IMR-90 (cell line): ENCODE data around the gene GNB1L. TPM values are rescaled to one million over a fixed set of nuclear protein-coding genes. Genes with fewer than 3 reads are reported as not detected.

Source experiments
- ATAC-seq: fragments of 200-7000 bp; cut with Tn5 transposase; 2 replicates; pipeline ENCODE4 v1.9.1; 2020; ENCODE audit warnings: low read depth, mild to moderate bottlenecking, moderate library complexity
- BruUV-seq: library from RNA; stranded (reverse); fragments of 400-500 nt; replicated peaks from 2 replicates; lab custom pipeline; 2021; lab: Mats Ljungman, UMichigan
- CTCF ChIA-PET: fragments of 300-600 bp; formaldehyde crosslinking; extraction: SDS; loops from one replicate; lab custom pipeline; 2021; ENCODE audit warnings: antibody characterized with exemption; lab: Yijun Ruan, JAX
- POLR2A ChIA-PET: fragments of 300-600 bp; sonication (Branson Sonifier 250); formaldehyde crosslinking; loops from one replicate; lab custom pipeline; 2022; ENCODE audit warnings: antibody characterized with exemption; ENCODE audit not compliant: unreplicated experiment; lab: Charles Lee
- DNase-seq: peaks from one replicate; pipeline ENCODE4 v3.0.0; 2013
- H2AFZ ChIP-seq: replicated peaks from 2 replicates; pipeline ENCODE3; 2013; ENCODE audit warnings: low read length, mild to moderate bottlenecking; ENCODE audit not compliant: poor library complexity
- H2AK5ac ChIP-seq: 2 replicates; pipeline ENCODE4 v1.6.1; 2013; ENCODE audit warnings: low read depth, low read length, inconsistent platforms
- H2AK9ac ChIP-seq: replicated peaks from 2 replicates; pipeline ENCODE3; 2013; ENCODE audit warnings: mild to moderate bottlenecking, low read depth, low read length, moderate library complexity; ENCODE audit not compliant: poor library complexity
- H2BK120ac ChIP-seq: 2 replicates; pipeline ENCODE4 v1.6.1; 2013; ENCODE audit warnings: low read depth, low read length, inconsistent platforms
- H2BK15ac ChIP-seq: 3 replicates; pipeline ENCODE4 v1.6.1; 2013; ENCODE audit warnings: low read depth, low read length, inconsistent platforms
- H2BK20ac ChIP-seq: 2 replicates; pipeline ENCODE4 v1.6.1; 2013; ENCODE audit warnings: low read depth, mild to moderate bottlenecking, inconsistent platforms, low read length, moderate library complexity
- H2BK5ac ChIP-seq: 2 replicates; pipeline ENCODE4 v1.6.1; 2013; ENCODE audit warnings: mild to moderate bottlenecking, low read depth, low read length, inconsistent platforms; ENCODE audit not compliant: poor library complexity, severe bottlenecking
- H3K14ac ChIP-seq: replicated peaks from 2 replicates; pipeline ENCODE4 v1.6.1; 2013; ENCODE audit warnings: low read depth, low read length, inconsistent platforms
- H3K18ac ChIP-seq: 2 replicates; pipeline ENCODE4 v1.6.1; 2013; ENCODE audit warnings: low read depth, low read length, control low read depth
- H3K23ac ChIP-seq: 2 replicates; pipeline ENCODE4 v1.6.1; 2013; ENCODE audit warnings: low read depth, low read length, inconsistent platforms
- H3K27ac ChIP-seq: 2 replicates; pipeline ENCODE4 v1.5.1; 2013; ENCODE audit warnings: mild to moderate bottlenecking, control low read depth, low read length; ENCODE audit not compliant: insufficient read depth
- H3K27me3 ChIP-seq: 2 replicates; pipeline ENCODE4 v1.6.1; 2013; ENCODE audit warnings: low read length; ENCODE audit not compliant: control insufficient read depth, insufficient read depth
- H3K36me3 ChIP-seq: 2 replicates; pipeline ENCODE4 v1.6.1; 2013; ENCODE audit warnings: low read length, mixed read lengths; ENCODE audit not compliant: control insufficient read depth, insufficient read depth
- H3K4ac ChIP-seq: 2 replicates; pipeline ENCODE4 v1.6.1; 2013; ENCODE audit warnings: low read depth, low read length, inconsistent platforms
- H3K4me1 ChIP-seq: 2 replicates; pipeline ENCODE4 v1.6.1; 2013; ENCODE audit warnings: low read length, mixed read lengths; ENCODE audit not compliant: control insufficient read depth, insufficient read depth
- H3K4me2 ChIP-seq: 2 replicates; pipeline ENCODE4 v1.6.1; 2013; ENCODE audit warnings: low read depth, mild to moderate bottlenecking, control low read depth, low read length, moderate library complexity
- H3K4me3 ChIP-seq: 2 replicates; pipeline ENCODE4 v1.5.1; 2013; ENCODE audit warnings: low read depth, mild to moderate bottlenecking, control low read depth, low read length, moderate library complexity; ENCODE audit not compliant: insufficient read depth
- H3K56ac ChIP-seq: 2 replicates; pipeline ENCODE4 v1.6.1; 2013; ENCODE audit warnings: low read length, inconsistent platforms; ENCODE audit not compliant: insufficient read depth; ENCODE audit errors: extremely low read depth
- H3K79me1 ChIP-seq, 2 experiments: 2 replicates each; pipeline ENCODE4 v1.6.1; 2013; ENCODE audit warnings: low read length in 2 of 2, inconsistent platforms in 1 of 2, low read depth in 1 of 2
- H3K9ac ChIP-seq: 2 replicates; pipeline ENCODE4 v1.6.1; 2013; ENCODE audit warnings: low read depth, low read length, control low read depth
- H3K9me1 ChIP-seq: 2 replicates; pipeline ENCODE4 v1.6.1; 2013; ENCODE audit warnings: low read length, inconsistent platforms; ENCODE audit not compliant: insufficient read depth
- H3K9me3 ChIP-seq: 2 replicates; pipeline ENCODE4 v1.6.1; 2013; ENCODE audit warnings: low read length; ENCODE audit not compliant: control insufficient read depth, insufficient read depth
- H4K20me1 ChIP-seq: 2 replicates; pipeline ENCODE4 v1.6.1; 2013; ENCODE audit warnings: low read length, inconsistent platforms; ENCODE audit not compliant: insufficient read depth
- H4K5ac ChIP-seq: 2 replicates; pipeline ENCODE4 v1.6.1; 2013; ENCODE audit warnings: mild to moderate bottlenecking, low read depth, low read length, control low read depth
- H4K8ac ChIP-seq, 2 experiments: 2 replicates each; pipeline ENCODE4 v1.6.1; 2013; ENCODE audit warnings: low read depth in 2 of 2, low read length in 2 of 2, control low read depth in 1 of 2, inconsistent platforms in 1 of 2
- H4K91ac ChIP-seq: 2 replicates; pipeline ENCODE4 v1.6.1; 2013; ENCODE audit warnings: low read depth, low read length, inconsistent platforms; ENCODE audit not compliant: insufficient read depth
- CEBPB ChIP-seq: IDR thresholded peaks from 2 replicates; pipeline ENCODE4 v1.6.1; 2012; ENCODE audit warnings: low read depth, low read length, improper control_type of control experiment
- CHD1 ChIP-seq: IDR thresholded peaks from 2 replicates; pipeline ENCODE4 v1.6.1; 2012; ENCODE audit warnings: low read depth, low read length, improper control_type of control experiment
- FOS ChIP-seq: fragments of 150-350 bp; IDR thresholded peaks from 2 replicates; pipeline ENCODE4 v1.6.1; 2016; ENCODE audit warnings: low read depth, low read length
- MAFK ChIP-seq: IDR thresholded peaks from 2 replicates; pipeline ENCODE4 v1.6.1; 2012; ENCODE audit warnings: low read depth, low read length, improper control_type of control experiment
- MAZ ChIP-seq: IDR thresholded peaks from 2 replicates; pipeline ENCODE4 v1.6.1; 2012; ENCODE audit warnings: low read depth, mild to moderate bottlenecking, low read length, improper control_type of control experiment, moderate library complexity, borderline replicate concordance
- NFE2L2 ChIP-seq: fragments of 150-350 bp; IDR thresholded peaks from 2 replicates; pipeline ENCODE4 v1.6.1; 2016; ENCODE audit warnings: low read depth, mild to moderate bottlenecking, low read length
- POLR2A ChIP-seq: IDR thresholded peaks from 2 replicates; pipeline ENCODE4 v1.6.1; 2012; ENCODE audit warnings: mild to moderate bottlenecking, low read depth, low read length
- SMC3 ChIP-seq: fragments of 150-350 bp; IDR thresholded peaks from 2 replicates; pipeline ENCODE4 v1.6.1; 2016; ENCODE audit warnings: low read depth, mild to moderate bottlenecking, antibody characterized with exemption, low read length, moderate library complexity
- WGBS, 2 experiments: methylation state at CpG; one replicate each; pipeline versions ENCODE4 v1.1.5 to v1.1.7; 2013; ENCODE audit warnings: missing lambda C conversion rate in 2 of 2; ENCODE audit not compliant: insufficient read length in 1 of 2; ENCODE audit errors: extremely low coverage in 2 of 2; 5-methylcytosine and 5-hydroxymethylcytosine counted together
- dilution Hi-C: fragments of 300-500 bp; cut with HindIII; formaldehyde crosslinking; loops from one replicate; pipeline ENCODE4 v1.14.3; 2018; ENCODE audit warnings: low sequenced_read_pairs; ENCODE audit not compliant: unreplicated experiment
- in situ Hi-C: fragments of 300-500 bp; cut with MboI; formaldehyde crosslinking; loops from 3 replicates; pipeline ENCODE4 v1.14.3; 2019; ENCODE audit warnings: low sequenced_read_pairs, inconsistent platforms, mixed read lengths
- intact Hi-C: fragments of 100-400 bp; cut with micrococcal nuclease; formaldehyde crosslinking; loops from 2 replicates; pipeline ENCODE4 v1.10.0; 2022
- polyA plus RNA-seq, 3 experiments: library from polyadenylated mRNA; depleted of rRNA; stranded (reverse); fragments of >200 nt; gene quantifications; 2 replicates each; pipeline ENCODE4 v1.2.3, GENCODE V29; 2012; ENCODE audit warnings: low replicate concordance in 1 of 3
- total RNA-seq: library from RNA; depleted of rRNA; stranded (reverse); fragments of >200 nt; gene quantifications from 2 replicates; pipeline ENCODE4 v1.2.3, GENCODE V29; 2012

The GNB1L gene
- total and polyA plus RNA-seq, 2 of the 4 experiments (the other 2 are of a cell fraction): 2.5 to 4.4 TPM

DNA sequence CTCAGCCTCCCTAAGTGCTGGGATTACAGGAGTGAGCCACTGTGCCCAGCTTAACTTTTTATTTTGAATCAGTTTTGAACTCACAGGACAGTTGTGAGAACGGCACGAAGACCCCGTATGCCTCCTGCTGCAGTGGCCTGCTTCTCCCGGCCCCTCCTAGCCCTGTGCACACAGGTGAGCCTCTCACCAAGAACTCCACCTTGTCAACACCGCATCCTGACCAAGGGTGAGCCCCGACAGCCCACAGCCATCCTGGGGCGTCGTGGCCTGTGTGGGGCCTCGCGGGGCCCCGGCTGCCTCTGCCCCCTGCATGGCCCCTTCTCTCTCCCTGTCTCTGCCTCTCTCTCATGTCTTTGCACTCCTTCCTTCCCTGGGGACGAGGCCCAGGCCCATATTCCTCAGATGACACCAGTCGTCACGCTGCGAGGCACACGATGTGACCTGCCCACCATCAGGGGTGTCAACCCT, 38.8 kb downstream of the GNB1L start:
- no peak overlapping the region for H2BK20ac ChIP-seq
- H3K4ac ChIP-seq: no peak overlapping the region
- H3K4me2 ChIP-seq: no peak overlapping the region
- H3K4me3 ChIP-seq: no peak overlapping the region
- H3K36me3 ChIP-seq: no peaks in the 10 kb centered on the region
- WGBS, 2 experiments: 69% methylated on average over 15 of the region's 16 CpGs; no CpG with 5 or more reads in 1 of the 2 experiments
- H3K23ac ChIP-seq: no peak overlapping the region
- no peak overlapping the region for H2BK5ac ChIP-seq
- no peak for TF ChIP-seq MAZ
- TF ChIP-seq MAFK: no peak
- no peak for TF ChIP-seq CHD1
- no peak for TF ChIP-seq SMC3
- TF ChIP-seq NFE2L2: no peak
- no peak for TF ChIP-seq POLR2A
- TF ChIP-seq CEBPB: no peak
- no peak for TF ChIP-seq FOS
- H3K14ac ChIP-seq: no peak overlapping the region
- BruUV-seq: no TSS peak
- H3K9me3 ChIP-seq: no peaks in the 10 kb centered on the region
- peaks cover 4% of the 10 kb centered on the region; the same call in 1 of the 2 replicates for H3K4me1 ChIP-seq
- H4K20me1 ChIP-seq: 0 out of 2 replicates have a peak, but pooled peaks cover 5% of the 10 kb centered on the region
- no peaks in the 10 kb centered on the region for H3K79me1 ChIP-seq
- no peaks in the 10 kb centered on the region for H3K27me3 ChIP-seq
- H2BK120ac ChIP-seq: no peak overlapping the region
- DNase-seq (no peak), ATAC-seq (no peak)
- H2AFZ ChIP-seq: no peak overlapping the region
- H4K91ac ChIP-seq: no peak overlapping the region
- no peak overlapping the region for H4K5ac ChIP-seq
- peak overlapping the region; percentile 77 for H2AK9ac ChIP-seq
- CTCF ChIA-PET: no interaction called here
- in situ Hi-C loops (no loop called here), intact Hi-C loops (no loop called here), dilution Hi-C loops (no loop called here)
- H4K8ac ChIP-seq: no peak overlapping the region
- no peak overlapping the region for H3K27ac ChIP-seq
- H3K9me1 ChIP-seq: peaks cover 7% of the 10 kb centered on the region; the same call in 1 of the 2 replicates
- H3K56ac ChIP-seq: no peak overlapping the region
- POLR2A ChIA-PET: no interaction called here
- H2BK15ac ChIP-seq: no peak overlapping the region
- no peak overlapping the region for H3K18ac ChIP-seq
- H3K9ac ChIP-seq: no peak overlapping the region
- no peak overlapping the region for H2AK5ac ChIP-seq
